Pulmonary artery endothelial cell (primary cell): Measurements from ENCODE around the gene UBIAD1. TPM values are rescaled to one million over a fixed set of nuclear protein-coding genes. Genes with fewer than 3 reads are reported as not detected.

Experiments used
- total RNA-seq: library from RNA; depleted of rRNA; stranded (reverse); fragments of >200 nt; gene quantifications from 2 replicates; pipeline ENCODE4 v1.2.3, GENCODE V29; 2014

UBIAD1 gene
- total RNA-seq, 1 donor from 2014 or later, result 6.3 TPM

Other genes starting within 250 kb of the UBIAD1 start
- gene MASP2, start 226.0 kb upstream of the UBIAD1 start, total RNA-seq, result 0.04 TPM in 1 of 2 replicates, not detected in the other
- 15.7 and 22.7 TPM in 2 replicates for gene SRM, start 213.2 kb upstream of the UBIAD1 start, total RNA-seq
- gene EXOSC10, start 173.3 kb upstream of the UBIAD1 start, total RNA-seq, result 54.7 and 68.9 TPM in 2 replicates
- not detected in 2 replicates for gene ANGPTL7, start 83.8 kb upstream of the UBIAD1 start, total RNA-seq
- 42.7 and 69.5 TPM in 2 replicates for gene MTOR, start 10.6 kb upstream of the UBIAD1 start, total RNA-seq
- 0.07 TPM in 2 replicates for gene DISP3, start 206.0 kb downstream of the UBIAD1 start, total RNA-seq